ENCODE results near the gene NYNRIN. TPM values are rescaled to one million over a fixed set of nuclear protein-coding genes. Genes with fewer than 3 reads are reported as not detected.

The NYNRIN gene
- total and polyA plus RNA-seq, 2 donors (not counting 3 experiments of a cell fraction or from before 2014, with no cell fraction given): 37.2 to 42.8 TPM

GRCh38 chr14:24377657-24378056, 21.1 kb upstream of the NYNRIN start:
- Histone ChIP-seq H3K9me3 (replicated peaks; ENCODE audit: control insufficient read depth, insufficient read depth, low read length) (no peaks in the 10 kb centered on the region), H4K20me1 (replicated peaks; ENCODE audit: control insufficient read depth, extremely low read depth, insufficient read depth, low read length) (no peaks in the 10 kb centered on the region), H3K9ac (replicated peaks; ENCODE audit: extremely low read depth, insufficient read depth, low read length) (no peak overlapping the region), H2AFZ (ENCODE audit: low read depth, low read length) (no peak overlapping the region), H3K36me3 (ENCODE audit: control insufficient read depth in 2 of 2, extremely low read depth in 1 of 2, insufficient read depth in 2 of 2, low read length in 2 of 2) (peaks cover 10 to 52% of the 10 kb centered on the region in 2 experiments), H3K4me3 (replicated peaks in 1 of 3; ENCODE audit: insufficient read depth in 1 of 3, low read depth in 1 of 3, low read length in 3 of 3) (no peak overlapping the region), H3K27me3 (ENCODE audit: control insufficient read depth in 2 of 2, insufficient read depth in 2 of 2, low read length in 2 of 2) (no peaks in the 10 kb centered on the region), H3K27ac (ENCODE audit: insufficient read depth, low read depth, low read length) (no peak overlapping the region), H3K9me1 (replicated peaks; ENCODE audit: control insufficient read depth, extremely low read depth, insufficient read depth, low read length) (no peaks in the 10 kb centered on the region), H3K4me1 (ENCODE audit: control insufficient read depth, extremely low read depth, insufficient read depth, low read length) (no peaks in the 10 kb centered on the region), H3K4me2 (ENCODE audit: insufficient read depth, low read length) (no peak overlapping the region), H3K79me2 (ENCODE audit: control insufficient read depth, insufficient read depth, low read length) (no peaks in the 10 kb centered on the region)
- intact Hi-C loops (cut with micrococcal nuclease) (no loop called here), dilution Hi-C loops (cut with MboI; ENCODE audit: extremely low pct_ligation_motif_present, low sequenced_read_pairs) (no loop called here)
- CTCF ChIA-PET: interaction anchor here (1.1 to 1.8 kb wide), 4 partner anchors 12 to 54 kb away, joined by 3 to 8 read pairs (median 4); no protein-coding TSS in a partner anchor
- DNase-seq (ENCODE audit: low read depth, low spot score) (no peak), FAIRE-seq (no peak)
- no peak for TF ChIP-seq EZH2 (IDR thresholded peaks at IDR 0.05; ENCODE audit: borderline replicate concordance, low read depth, low read length, severe bottlenecking)
- no peak for TF ChIP-seq JUN (IDR thresholded peaks at IDR 0.05; ENCODE audit: borderline replicate concordance, insufficient read depth, insufficient read length, low read depth)
- no peak for TF ChIP-seq CTCF (IDR thresholded peaks at IDR 0.05; ENCODE audit: extremely low read depth in 1 of 2, insufficient read depth in 1 of 2, low read depth in 1 of 2, low read length in 2 of 2)
- TF ChIP-seq MAX (IDR thresholded peaks at IDR 0.05; ENCODE audit: insufficient read depth, insufficient read length): no peak
- TF ChIP-seq POLR2AphosphoS5 (IDR thresholded peaks at IDR 0.05; ENCODE audit: insufficient read depth, low read depth, low read length): no peak
- no peak for TF ChIP-seq POLR2A (IDR thresholded peaks at IDR 0.05; ENCODE audit: low read depth, low read length)
- BruUV-seq (replicated peaks): no TSS peak
- POLR2A ChIA-PET: no interaction called here

All from endothelial cell of umbilical vein (primary cell).